IMR-90 (cell line): ENCODE results near the gene STAT4. TPM values are rescaled to one million over a fixed set of nuclear protein-coding genes. Genes with fewer than 3 reads are reported as not detected.

Experiments
- ATAC-seq: fragments of 200-7000 bp; cut with Tn5 transposase; 2 replicates; pipeline ENCODE4 v1.9.1; 2020; ENCODE audit warnings: low read depth, mild to moderate bottlenecking, moderate library complexity
- BruUV-seq: library from RNA; stranded (reverse); fragments of 400-500 nt; replicated peaks from 2 replicates; lab custom pipeline; 2021; lab: Mats Ljungman, UMichigan
- CTCF ChIA-PET: fragments of 300-600 bp; formaldehyde crosslinking; extraction: SDS; loops from one replicate; lab custom pipeline; 2021; ENCODE audit warnings: antibody characterized with exemption; lab: Yijun Ruan, JAX
- POLR2A ChIA-PET: fragments of 300-600 bp; sonication (Branson Sonifier 250); formaldehyde crosslinking; loops from one replicate; lab custom pipeline; 2022; ENCODE audit warnings: antibody characterized with exemption; ENCODE audit not compliant: unreplicated experiment; lab: Charles Lee
- DNase-seq: peaks from one replicate; pipeline ENCODE4 v3.0.0; 2013
- H2AFZ ChIP-seq: replicated peaks from 2 replicates; pipeline ENCODE3; 2013; ENCODE audit warnings: low read length, mild to moderate bottlenecking; ENCODE audit not compliant: poor library complexity
- H2AK5ac ChIP-seq: 2 replicates; pipeline ENCODE4 v1.6.1; 2013; ENCODE audit warnings: low read depth, low read length, inconsistent platforms
- H2AK9ac ChIP-seq: replicated peaks from 2 replicates; pipeline ENCODE3; 2013; ENCODE audit warnings: mild to moderate bottlenecking, low read depth, low read length, moderate library complexity; ENCODE audit not compliant: poor library complexity
- H2BK120ac ChIP-seq: 2 replicates; pipeline ENCODE4 v1.6.1; 2013; ENCODE audit warnings: low read depth, low read length, inconsistent platforms
- H2BK15ac ChIP-seq: 3 replicates; pipeline ENCODE4 v1.6.1; 2013; ENCODE audit warnings: low read depth, low read length, inconsistent platforms
- H2BK20ac ChIP-seq: 2 replicates; pipeline ENCODE4 v1.6.1; 2013; ENCODE audit warnings: low read depth, mild to moderate bottlenecking, inconsistent platforms, low read length, moderate library complexity
- H2BK5ac ChIP-seq: 2 replicates; pipeline ENCODE4 v1.6.1; 2013; ENCODE audit warnings: mild to moderate bottlenecking, low read depth, low read length, inconsistent platforms; ENCODE audit not compliant: poor library complexity, severe bottlenecking
- H3K14ac ChIP-seq: replicated peaks from 2 replicates; pipeline ENCODE4 v1.6.1; 2013; ENCODE audit warnings: low read depth, low read length, inconsistent platforms
- H3K18ac ChIP-seq: 2 replicates; pipeline ENCODE4 v1.6.1; 2013; ENCODE audit warnings: low read depth, low read length, control low read depth
- H3K23ac ChIP-seq: 2 replicates; pipeline ENCODE4 v1.6.1; 2013; ENCODE audit warnings: low read depth, low read length, inconsistent platforms
- H3K27ac ChIP-seq: 2 replicates; pipeline ENCODE4 v1.5.1; 2013; ENCODE audit warnings: mild to moderate bottlenecking, control low read depth, low read length; ENCODE audit not compliant: insufficient read depth
- H3K27me3 ChIP-seq: 2 replicates; pipeline ENCODE4 v1.6.1; 2013; ENCODE audit warnings: low read length; ENCODE audit not compliant: control insufficient read depth, insufficient read depth
- H3K36me3 ChIP-seq: 2 replicates; pipeline ENCODE4 v1.6.1; 2013; ENCODE audit warnings: low read length, mixed read lengths; ENCODE audit not compliant: control insufficient read depth, insufficient read depth
- H3K4ac ChIP-seq: 2 replicates; pipeline ENCODE4 v1.6.1; 2013; ENCODE audit warnings: low read depth, low read length, inconsistent platforms
- H3K4me1 ChIP-seq: 2 replicates; pipeline ENCODE4 v1.6.1; 2013; ENCODE audit warnings: low read length, mixed read lengths; ENCODE audit not compliant: control insufficient read depth, insufficient read depth
- H3K4me2 ChIP-seq: 2 replicates; pipeline ENCODE4 v1.6.1; 2013; ENCODE audit warnings: low read depth, mild to moderate bottlenecking, control low read depth, low read length, moderate library complexity
- H3K4me3 ChIP-seq: 2 replicates; pipeline ENCODE4 v1.5.1; 2013; ENCODE audit warnings: low read depth, mild to moderate bottlenecking, control low read depth, low read length, moderate library complexity; ENCODE audit not compliant: insufficient read depth
- H3K56ac ChIP-seq: 2 replicates; pipeline ENCODE4 v1.6.1; 2013; ENCODE audit warnings: low read length, inconsistent platforms; ENCODE audit not compliant: insufficient read depth; ENCODE audit errors: extremely low read depth
- H3K79me1 ChIP-seq, 2 experiments: 2 replicates each; pipeline ENCODE4 v1.6.1; 2013; ENCODE audit warnings: low read length in 2 of 2, inconsistent platforms in 1 of 2, low read depth in 1 of 2
- H3K9ac ChIP-seq: 2 replicates; pipeline ENCODE4 v1.6.1; 2013; ENCODE audit warnings: low read depth, low read length, control low read depth
- H3K9me1 ChIP-seq: 2 replicates; pipeline ENCODE4 v1.6.1; 2013; ENCODE audit warnings: low read length, inconsistent platforms; ENCODE audit not compliant: insufficient read depth
- H3K9me3 ChIP-seq: 2 replicates; pipeline ENCODE4 v1.6.1; 2013; ENCODE audit warnings: low read length; ENCODE audit not compliant: control insufficient read depth, insufficient read depth
- H4K20me1 ChIP-seq: 2 replicates; pipeline ENCODE4 v1.6.1; 2013; ENCODE audit warnings: low read length, inconsistent platforms; ENCODE audit not compliant: insufficient read depth
- H4K5ac ChIP-seq: 2 replicates; pipeline ENCODE4 v1.6.1; 2013; ENCODE audit warnings: mild to moderate bottlenecking, low read depth, low read length, control low read depth
- H4K8ac ChIP-seq, 2 experiments: 2 replicates each; pipeline ENCODE4 v1.6.1; 2013; ENCODE audit warnings: low read depth in 2 of 2, low read length in 2 of 2, control low read depth in 1 of 2, inconsistent platforms in 1 of 2
- H4K91ac ChIP-seq: 2 replicates; pipeline ENCODE4 v1.6.1; 2013; ENCODE audit warnings: low read depth, low read length, inconsistent platforms; ENCODE audit not compliant: insufficient read depth
- BHLHE40 ChIP-seq: fragments of 150-350 bp; IDR thresholded peaks from 2 replicates; pipeline ENCODE4 v1.6.1; 2016; ENCODE audit warnings: mild to moderate bottlenecking, low read depth, low read length
- CHD1 ChIP-seq: IDR thresholded peaks from 2 replicates; pipeline ENCODE4 v1.6.1; 2012; ENCODE audit warnings: low read depth, low read length, improper control_type of control experiment
- CTCF ChIP-seq: conservative IDR thresholded peaks from 2 replicates; pipeline ENCODE4 v1.5.1; 2012; ENCODE audit warnings: mild to moderate bottlenecking, low read depth, low read length, improper control_type of control experiment
- ELK1 ChIP-seq: fragments of 150-350 bp; IDR thresholded peaks from 2 replicates; pipeline ENCODE4 v1.6.1; 2016; ENCODE audit warnings: low read depth, mild to moderate bottlenecking, low read length, moderate library complexity, borderline replicate concordance
- FOS ChIP-seq: fragments of 150-350 bp; IDR thresholded peaks from 2 replicates; pipeline ENCODE4 v1.6.1; 2016; ENCODE audit warnings: low read depth, low read length
- MAFK ChIP-seq: IDR thresholded peaks from 2 replicates; pipeline ENCODE4 v1.6.1; 2012; ENCODE audit warnings: low read depth, low read length, improper control_type of control experiment
- MAZ ChIP-seq: IDR thresholded peaks from 2 replicates; pipeline ENCODE4 v1.6.1; 2012; ENCODE audit warnings: low read depth, mild to moderate bottlenecking, low read length, improper control_type of control experiment, moderate library complexity, borderline replicate concordance
- MXI1 ChIP-seq: IDR thresholded peaks from 2 replicates; pipeline ENCODE4 v1.6.1; 2012; ENCODE audit warnings: low read depth, mild to moderate bottlenecking, low read length, moderate library complexity, borderline replicate concordance
- NFE2L2 ChIP-seq: fragments of 150-350 bp; IDR thresholded peaks from 2 replicates; pipeline ENCODE4 v1.6.1; 2016; ENCODE audit warnings: low read depth, mild to moderate bottlenecking, low read length
- POLR2A ChIP-seq: IDR thresholded peaks from 2 replicates; pipeline ENCODE4 v1.6.1; 2012; ENCODE audit warnings: mild to moderate bottlenecking, low read depth, low read length
- RAD21 ChIP-seq: IDR thresholded peaks from 2 replicates; pipeline ENCODE4 v1.6.1; 2012; ENCODE audit warnings: low read length, improper control_type of control experiment
- RCOR1 ChIP-seq: IDR thresholded peaks from 2 replicates; pipeline ENCODE4 v1.6.1; 2012; ENCODE audit warnings: mild to moderate bottlenecking, low read length, improper control_type of control experiment; ENCODE audit not compliant: insufficient replicate concordance
- RFX5 ChIP-seq: IDR thresholded peaks from 2 replicates; pipeline ENCODE4 v1.8.0; 2012; ENCODE audit warnings: low read depth, mild to moderate bottlenecking, low read length, moderate library complexity
- WGBS, 2 experiments: methylation state at CpG; one replicate each; pipeline versions ENCODE4 v1.1.5 to v1.1.7; 2013; ENCODE audit warnings: missing lambda C conversion rate in 2 of 2; ENCODE audit not compliant: insufficient read length in 1 of 2; ENCODE audit errors: extremely low coverage in 2 of 2; 5-methylcytosine and 5-hydroxymethylcytosine counted together
- dilution Hi-C: fragments of 300-500 bp; cut with HindIII; formaldehyde crosslinking; loops from one replicate; pipeline ENCODE4 v1.14.3; 2018; ENCODE audit warnings: low sequenced_read_pairs; ENCODE audit not compliant: unreplicated experiment
- in situ Hi-C: fragments of 300-500 bp; cut with MboI; formaldehyde crosslinking; loops from 3 replicates; pipeline ENCODE4 v1.14.3; 2019; ENCODE audit warnings: low sequenced_read_pairs, inconsistent platforms, mixed read lengths
- intact Hi-C: fragments of 100-400 bp; cut with micrococcal nuclease; formaldehyde crosslinking; loops from 2 replicates; pipeline ENCODE4 v1.10.0; 2022
- polyA plus RNA-seq, 3 experiments: library from polyadenylated mRNA; depleted of rRNA; stranded (reverse); fragments of >200 nt; gene quantifications; 2 replicates each; pipeline ENCODE4 v1.2.3, GENCODE V29; 2012; ENCODE audit warnings: low replicate concordance in 1 of 3
- total RNA-seq: library from RNA; depleted of rRNA; stranded (reverse); fragments of >200 nt; gene quantifications from 2 replicates; pipeline ENCODE4 v1.2.3, GENCODE V29; 2012
- TF ChIP-seq, protein P1 (sequence below): fragments of 150-350 bp; IDR thresholded peaks from 2 replicates; pipeline ENCODE4 v1.6.1; 2017; ENCODE audit warnings: mild to moderate bottlenecking, antibody characterized with exemption, low read length, low read depth

Gene STAT4
- total and polyA plus RNA-seq, 2 of the 4 experiments (the other 2 are of a cell fraction) = 0.36 to 0.48 TPM

- Histone ChIP-seq H3K23ac (0 out of 2 replicates have a peak overlapping the region, but pooled peaks have one; percentile 40), H3K4me1 (peaks cover 11% of the 10 kb centered on the region), H4K5ac (no peak overlapping the region), H2AK5ac (no peak overlapping the region), H3K14ac (no peak overlapping the region), H3K56ac (no peak overlapping the region), H4K8ac (no peak overlapping the region), H3K79me1 (peaks cover 35 to 70% of the 10 kb centered on the region in 2 experiments), H4K20me1 (peaks cover 15% of the 10 kb centered on the region; the same call in 1 of the 2 replicates), H2BK5ac (peak overlapping the region; percentile 53), H3K18ac (peak overlapping the region; percentile 25; the same call in 1 of the 2 replicates), H3K4me3 (no peak overlapping the region), H3K9me3 (no peaks in the 10 kb centered on the region), H2AK9ac (no peak overlapping the region), H3K36me3 (peaks cover 28% of the 10 kb centered on the region), H3K27ac (no peak overlapping the region), H3K9me1 (peaks cover 26% of the 10 kb centered on the region), H3K4ac (peak overlapping the region; percentile 54; the same call in 1 of the 2 replicates), H4K91ac (no peak overlapping the region), H3K27me3 (no peaks in the 10 kb centered on the region), H2BK20ac (peak overlapping the region; percentile 65; the same call in 1 of the 2 replicates), H3K4me2 (peak overlapping the region; percentile 25; the same call in 1 of the 2 replicates), H2AFZ (no peak overlapping the region), H3K9ac (no peak overlapping the region), H2BK15ac (no peak overlapping the region; the same call in 2 of the 3 replicates), H2BK120ac (peak overlapping the region; percentile 56; the same call in 1 of the 2 replicates)
- ChIA-PET POLR2A (no interaction called here), CTCF (no interaction called here)
- no TSS peak for BruUV-seq
- WGBS, 2 experiments = no CpG with 5 or more reads among the region's 4 CpGs
- DNase-seq = peak; percentile 66
- in situ Hi-C loops = no loop called here
- intact Hi-C loops = loop anchor here (5.0 kb wide), 1 partner anchor 38 kb away; no protein-coding TSS in a partner anchor
- ATAC-seq = no peak
- dilution Hi-C loops = no loop called here
- TF ChIP-seq MAZ (no peak), ELK1 (no peak), RAD21 (no peak), FOS (0 out of 2 replicates have a peak, but pooled peaks have one; percentile 27), MAFK (no peak), POLR2A (no peak), CTCF (no peak), RCOR1 (no peak), RFX5 (no peak), MXI1 (no peak), BHLHE40 (0 out of 2 replicates have a peak, but pooled peaks have one; percentile 21), NFE2L2 (no peak), CHD1 (no peak)
- TF ChIP-seq, protein P1, sequence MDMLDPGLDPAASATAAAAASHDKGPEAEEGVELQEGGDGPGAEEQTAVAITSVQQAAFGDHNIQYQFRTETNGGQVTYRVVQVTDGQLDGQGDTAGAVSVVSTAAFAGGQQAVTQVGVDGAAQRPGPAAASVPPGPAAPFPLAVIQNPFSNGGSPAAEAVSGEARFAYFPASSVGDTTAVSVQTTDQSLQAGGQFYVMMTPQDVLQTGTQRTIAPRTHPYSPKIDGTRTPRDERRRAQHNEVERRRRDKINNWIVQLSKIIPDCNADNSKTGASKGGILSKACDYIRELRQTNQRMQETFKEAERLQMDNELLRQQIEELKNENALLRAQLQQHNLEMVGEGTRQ = no peak
Measured at GRCh38 chr2:191009541-191010374, 141.0 kb downstream of the STAT4 start.
